ENCODE data around the gene CCDC160.
"Not testable (repeated sequence)": the region's sequence is repeated elsewhere in the genome, so short reads cannot be mapped to it uniquely, and the experiment has no call there.

The CCDC160 gene

GRCh38 chrX:134236626-134237614 lies at the start of gene CCDC160:
TSS of gene CCDC160 (plus strand) at chrX:134237182. CDS start at chrX:134244801, 7,619 bp downstream.
- no peak for DNase-seq (ENCODE audit: extremely low read depth in 1 of 2, low read depth in 1 of 2)

GRCh38 chrX:134191281-134191680 lies 45.7 kb upstream of the CCDC160 start:
- no peak for DNase-seq (ENCODE audit: extremely low read depth in 1 of 2, low read depth in 1 of 2)

GRCh38 chrX:134194915-134195314 lies 42.1 kb upstream of the CCDC160 start:
- no peak for DNase-seq (ENCODE audit: extremely low read depth in 1 of 2, low read depth in 1 of 2)

DNA sequence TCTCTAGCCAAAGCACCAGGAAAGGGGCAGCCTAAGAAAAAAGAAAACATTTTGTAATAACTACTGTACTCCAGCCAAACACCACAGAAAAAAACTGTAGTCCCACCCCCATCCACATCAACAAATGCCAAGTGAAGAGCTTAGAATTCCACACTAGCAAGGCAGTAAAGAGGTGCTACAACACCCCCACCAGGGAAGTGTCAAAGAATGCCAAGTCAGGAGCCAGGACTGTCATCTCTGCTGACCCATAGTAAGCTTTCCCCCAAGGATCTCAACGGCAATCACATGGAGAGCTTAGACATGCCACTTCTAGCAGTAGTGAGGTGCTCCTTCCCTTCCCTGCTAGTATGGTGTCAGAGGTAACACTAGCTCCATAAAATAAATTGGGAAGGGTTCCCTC lies 34.4 kb upstream of the CCDC160 start:
- no peak for DNase-seq (ENCODE audit: extremely low read depth in 1 of 2, low read depth in 1 of 2)

- no peak for DNase-seq (ENCODE audit: extremely low read depth in 1 of 2, low read depth in 1 of 2)
Measured at GRCh38 chrX:134206221-134206620, 30.8 kb upstream of the CCDC160 start.

DNA sequence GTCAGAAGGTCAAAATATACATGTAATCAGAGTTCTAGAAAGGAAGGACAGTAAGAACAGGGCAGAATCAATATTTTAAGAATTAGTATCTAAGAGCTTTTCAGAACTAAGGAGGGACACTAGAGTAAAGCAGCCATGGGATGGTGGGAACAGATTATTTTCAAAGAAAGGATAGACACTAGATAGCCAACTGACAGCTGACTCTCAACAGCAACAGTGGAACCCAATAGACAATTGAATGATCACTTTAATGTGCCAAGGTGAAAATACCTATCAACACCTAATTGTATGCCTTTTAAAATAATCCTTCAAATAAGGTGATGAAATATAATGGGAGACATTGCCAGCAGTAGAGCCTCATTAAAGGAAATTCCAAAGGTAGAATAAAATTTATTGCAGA lies 26.5 kb upstream of the CCDC160 start:
- no peak for DNase-seq (ENCODE audit: extremely low read depth in 1 of 2, low read depth in 1 of 2)

DNA sequence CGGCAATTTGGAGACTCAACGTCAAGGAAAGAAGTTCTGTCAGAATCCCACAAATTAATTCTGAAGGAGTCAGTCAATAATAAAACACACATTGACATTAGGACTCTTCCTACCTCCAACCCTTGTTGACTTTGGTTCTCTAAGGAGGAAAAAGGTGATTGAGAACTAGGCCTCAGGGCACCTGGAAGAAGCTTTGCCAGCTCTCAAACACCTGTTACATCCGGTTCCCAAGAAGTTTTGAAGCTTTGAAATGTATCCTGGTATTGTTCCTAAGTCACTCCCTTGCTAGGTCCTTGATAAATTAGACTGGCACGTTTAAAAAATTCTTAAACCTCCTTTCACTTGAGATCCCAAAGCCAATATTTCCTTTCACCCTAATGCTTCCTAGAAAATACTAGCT lies 1.7 kb upstream of the CCDC160 start:
- no peak for DNase-seq (ENCODE audit: extremely low read depth in 1 of 2, low read depth in 1 of 2)

DNA sequence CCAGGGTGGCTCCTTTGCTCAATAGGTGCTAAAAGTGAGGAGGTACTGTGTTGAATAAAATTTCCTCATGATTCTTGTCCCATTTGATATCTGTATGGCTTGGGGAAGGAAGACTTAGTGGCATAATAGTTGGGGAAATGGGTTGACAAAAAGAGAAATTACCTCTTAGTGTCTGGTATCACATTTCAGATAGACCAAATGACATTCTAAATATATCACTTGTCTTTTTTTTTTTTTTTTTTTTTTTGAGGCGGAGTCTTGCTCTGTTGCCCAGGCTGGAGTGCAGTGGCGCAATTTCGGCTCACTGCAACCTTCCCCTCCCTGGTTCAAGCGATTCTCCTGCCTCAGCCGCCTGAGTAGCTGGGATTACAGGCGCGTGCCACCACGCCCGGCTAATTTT lies 1.2 kb downstream of the CCDC160 start:
- not testable (repeated sequence) for DNase-seq (ENCODE audit: extremely low read depth in 1 of 2, low read depth in 1 of 2)

GRCh38 chrX:134239016-134239415 lies 2.0 kb downstream of the CCDC160 start:
- DNase-seq (ENCODE audit: extremely low read depth in 1 of 2, low read depth in 1 of 2): no peak

DNA sequence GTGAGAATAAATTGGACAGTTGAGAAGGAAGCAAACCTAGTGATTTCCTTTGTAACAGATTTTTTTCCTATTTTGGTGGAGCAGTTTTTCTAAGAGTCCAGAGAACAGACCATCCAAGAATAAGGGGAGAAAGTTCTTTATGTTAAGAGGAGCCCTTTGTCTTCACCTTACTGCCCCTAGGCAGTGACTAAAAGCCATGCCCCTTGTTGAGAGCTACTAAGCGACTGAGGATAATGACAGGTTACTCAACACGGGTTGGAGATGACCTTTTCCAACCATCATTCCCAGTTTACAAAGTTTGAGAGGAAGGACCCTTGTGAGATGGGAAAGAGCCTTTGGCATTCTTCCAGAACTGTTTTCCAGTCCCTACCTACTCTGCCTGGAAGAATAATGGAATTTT lies 3.2 kb downstream of the CCDC160 start:
- DNase-seq (ENCODE audit: extremely low read depth in 1 of 2, low read depth in 1 of 2): no peak

DNA sequence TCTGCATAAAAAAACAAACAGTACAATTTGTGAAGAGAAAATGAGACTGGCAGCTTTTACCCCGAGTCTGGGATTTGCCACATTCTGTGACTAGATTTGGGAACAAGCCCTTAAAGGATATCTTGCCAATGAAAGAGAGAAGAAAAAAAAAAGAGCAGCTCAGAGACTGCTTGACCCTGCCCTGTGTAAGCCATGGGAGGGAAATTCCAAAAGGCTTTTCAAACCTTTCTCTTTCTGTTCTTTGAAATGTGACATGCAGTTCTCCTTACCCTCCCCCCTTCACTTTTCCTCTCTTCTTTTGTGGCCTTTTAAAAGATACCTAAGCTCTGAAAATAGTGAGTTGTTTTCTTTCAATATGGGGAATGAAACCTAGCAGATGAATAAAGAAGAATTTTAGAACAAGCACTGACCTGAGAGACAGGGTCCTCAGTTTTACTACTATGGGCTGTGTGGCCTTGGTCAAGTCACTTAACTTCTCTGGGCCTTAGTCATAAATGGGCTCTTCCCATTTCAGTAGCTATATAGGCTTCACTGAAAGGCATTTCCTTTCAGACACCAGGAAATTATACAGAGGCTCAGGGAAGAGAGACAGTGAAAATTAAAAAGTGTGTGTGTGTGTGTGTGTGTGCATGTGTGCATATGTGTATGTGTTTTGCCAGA lies 5.1 kb downstream of the CCDC160 start:
- no peak for DNase-seq (ENCODE audit: extremely low read depth in 1 of 2, low read depth in 1 of 2)

DNA sequence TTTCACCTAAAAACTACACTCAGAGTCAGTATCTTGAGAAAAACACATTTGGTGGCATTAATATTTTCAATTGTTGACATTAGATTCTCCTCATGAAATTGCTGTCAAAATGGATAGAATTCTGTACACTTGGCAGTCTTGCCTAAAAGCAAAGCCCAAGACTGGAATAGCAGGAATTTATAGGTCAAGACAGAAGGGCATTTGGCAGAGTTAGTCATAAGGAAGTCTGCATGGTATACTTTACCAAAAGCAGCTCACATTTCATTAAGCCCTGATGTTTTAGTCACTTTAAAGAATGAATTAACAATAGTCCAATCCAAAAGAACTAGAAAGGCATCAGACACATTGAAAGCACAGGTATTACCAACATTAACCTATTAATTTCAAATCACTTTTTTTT lies 7.1 kb downstream of the CCDC160 start:
- DNase-seq (ENCODE audit: extremely low read depth in 1 of 2, low read depth in 1 of 2): no peak

DNA sequence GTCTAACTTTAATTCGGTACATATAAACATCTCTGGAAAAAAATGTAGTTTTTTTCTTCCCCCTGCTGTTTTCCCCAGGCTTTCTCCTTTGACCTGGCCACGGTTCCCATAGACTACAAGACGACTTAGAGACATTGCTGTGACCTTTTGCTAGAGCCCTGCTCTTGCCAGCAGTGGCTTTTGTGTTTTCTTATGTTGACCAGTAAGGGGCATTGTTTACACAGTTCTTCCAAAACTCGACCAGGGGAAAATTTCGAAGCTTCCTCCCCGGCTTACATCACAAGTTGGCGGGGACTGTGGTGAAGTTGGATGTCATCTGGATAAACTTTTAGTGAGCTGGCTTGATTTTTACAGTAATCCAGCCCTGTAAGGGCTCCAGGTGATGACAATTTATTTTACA lies 9.3 kb downstream of the CCDC160 start:
- DNase-seq (ENCODE audit: extremely low read depth in 1 of 2, low read depth in 1 of 2): no peak

DNA sequence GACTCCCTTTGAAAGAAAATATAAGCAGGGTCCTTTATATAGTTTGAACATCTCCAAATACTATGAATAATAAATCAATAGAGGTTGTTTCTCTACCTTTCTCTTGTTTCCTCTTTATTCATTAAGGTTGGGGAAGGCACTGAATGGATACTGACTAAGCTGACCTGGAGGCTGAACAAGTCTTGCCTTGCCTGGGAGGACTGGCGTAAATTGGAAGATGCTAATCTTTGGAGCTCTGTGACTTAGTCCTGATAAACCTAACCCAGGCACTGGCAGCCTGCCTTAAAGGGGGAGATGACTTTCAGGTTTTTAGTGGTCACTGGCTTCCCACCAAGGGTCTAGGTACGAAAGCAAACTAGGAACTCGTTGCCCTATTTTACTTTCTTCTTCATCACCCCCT lies 10.5 kb downstream of the CCDC160 start:
- DNase-seq (ENCODE audit: extremely low read depth in 1 of 2, low read depth in 1 of 2): no peak

DNA sequence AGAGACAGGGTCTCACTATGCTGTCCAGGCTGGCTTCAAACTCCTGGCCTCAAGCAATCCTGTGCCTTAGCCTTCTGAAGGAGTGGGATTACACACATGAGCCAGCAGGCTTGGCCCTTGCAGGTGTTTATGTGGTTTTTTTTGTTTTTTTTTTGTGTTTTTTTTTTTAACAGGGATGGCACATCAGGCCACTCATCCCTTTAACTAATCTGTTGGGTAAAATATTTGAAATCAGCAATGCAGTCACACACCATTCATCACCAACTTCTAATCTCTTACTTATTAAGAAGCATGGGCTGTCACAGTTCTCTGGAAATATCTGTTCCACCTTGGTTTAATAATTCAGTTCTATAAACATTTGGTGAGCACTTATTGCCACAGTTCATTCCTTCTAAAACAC lies 12.3 kb downstream of the CCDC160 start:
- DNase-seq (ENCODE audit: extremely low read depth in 1 of 2, low read depth in 1 of 2): no peak

DNA sequence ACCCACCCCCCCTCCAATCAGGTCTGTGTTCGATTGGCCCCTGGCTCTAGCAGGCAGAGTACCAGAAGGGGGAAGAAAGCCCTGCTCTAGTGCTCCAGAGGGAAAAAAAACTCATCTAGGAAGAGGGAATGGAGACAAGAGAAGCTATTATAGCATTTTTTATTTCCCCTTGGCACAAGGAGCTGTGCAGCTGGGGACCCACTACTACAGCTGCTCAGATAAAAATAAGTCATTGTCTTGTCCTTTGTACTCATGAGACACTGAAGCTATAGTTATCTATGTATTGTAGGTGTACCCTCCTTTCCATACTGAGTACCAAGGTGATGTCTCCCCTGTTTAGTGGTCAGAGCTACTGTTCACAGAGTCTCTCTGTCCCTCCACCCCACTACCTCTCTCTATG lies 14.3 kb downstream of the CCDC160 start:
- no peak for DNase-seq (ENCODE audit: extremely low read depth in 1 of 2, low read depth in 1 of 2)

GRCh38 chrX:134254511-134254910 lies 17.5 kb downstream of the CCDC160 start:
- no peak for DNase-seq (ENCODE audit: extremely low read depth in 1 of 2, low read depth in 1 of 2)

- no peak for DNase-seq (ENCODE audit: extremely low read depth in 1 of 2, low read depth in 1 of 2)
Measured at GRCh38 chrX:134255555-134255954, 18.6 kb downstream of the CCDC160 start.

DNA sequence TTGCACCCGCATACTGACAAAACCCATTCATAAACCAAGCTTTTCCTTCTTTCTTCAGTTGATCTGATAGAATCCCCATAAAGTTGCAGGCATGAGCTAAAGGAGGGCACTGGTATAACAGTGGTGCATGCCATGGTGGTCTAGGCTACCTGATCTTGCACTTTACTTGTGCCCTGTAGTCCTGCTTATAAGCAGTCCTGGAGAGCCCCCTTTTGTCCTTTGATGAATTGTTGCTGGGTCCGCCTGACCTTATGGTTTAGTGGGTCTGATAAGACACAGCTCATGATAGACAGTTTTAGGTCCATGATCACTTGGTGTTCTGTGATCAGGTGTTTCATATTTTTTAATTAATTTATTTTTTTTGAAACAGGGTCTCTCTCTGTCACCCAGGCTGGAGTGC lies 19.7 kb downstream of the CCDC160 start:
- no peak for DNase-seq (ENCODE audit: extremely low read depth in 1 of 2, low read depth in 1 of 2)

GRCh38 chrX:134258202-134258601 lies 21.2 kb downstream of the CCDC160 start:
- no peak for DNase-seq (ENCODE audit: extremely low read depth in 1 of 2, low read depth in 1 of 2)

- DNase-seq (ENCODE audit: extremely low read depth in 1 of 2, low read depth in 1 of 2): not testable (repeated sequence)
Measured at GRCh38 chrX:134285934-134286333, 49.0 kb downstream of the CCDC160 start.

GRCh38 chrX:134287346-134287745 lies 50.4 kb downstream of the CCDC160 start:
- DNase-seq (ENCODE audit: extremely low read depth in 1 of 2, low read depth in 1 of 2): no peak
